Ascending aorta (tissue), 2 donors: ENCODE data around the gene PDLIM7. TPM values are rescaled to one million over a fixed set of nuclear protein-coding genes. Genes with fewer than 3 reads are reported as not detected.
A peak's percentile ranks its signal among the peaks of the same experiment; 100 is the strongest.

Source experiments
- DNase-seq, 2 donors: peaks; one replicate each; pipeline ENCODE4 v3.0.0-alpha.2; 2019; ENCODE audit warnings: low spot score in 2 of 2
- H3K27ac ChIP-seq, 2 donors: fragments of 200-600 bp; sonication (generic); one replicate each; pipeline ENCODE4 v1.5.1; 2016 to 2017; ENCODE audit warnings: mild to moderate bottlenecking in 1 of 2
- H3K27me3 ChIP-seq: fragments of 200-600 bp; sonication (generic); one replicate; pipeline ENCODE4 v1.5.1; 2017
- H3K36me3 ChIP-seq, 2 donors: fragments of 200-600 bp; sonication (generic); one replicate each; pipeline ENCODE4 v1.5.1; 2016
- H3K4me1 ChIP-seq, 2 donors: fragments of 200-600 bp; sonication (generic); one replicate each; pipeline ENCODE4 v1.5.1; 2016 to 2017; ENCODE audit warnings: mild to moderate bottlenecking in 1 of 2
- H3K4me3 ChIP-seq, 2 donors: fragments of 200-600 bp; sonication (generic); one replicate each; pipeline ENCODE4 v1.5.1; 2016 to 2017; ENCODE audit warnings: mild to moderate bottlenecking in 1 of 2
- H3K9me3 ChIP-seq, 2 donors: fragments of 200-600 bp; sonication (generic); one replicate each; pipeline ENCODE4 v1.5.1; 2016
- CTCF ChIP-seq, 3 experiments: fragments of 200-600 bp in 2 of 3; fragments of 450-650 bp in 1 of 3; sonication (generic) in 2 of 3; IDR thresholded peaks; one replicate each; pipeline ENCODE4 v1.5.1; 2016 to 2019; ENCODE audit warnings: antibody characterized with exemption in 3 of 3, mild to moderate bottlenecking in 1 of 3, moderate library complexity in 1 of 3
- intact Hi-C: fragments of 100-400 bp; cut with DNase I; formaldehyde crosslinking; loops from one replicate; pipeline ENCODE4 v1.15.1; 2023
- total RNA-seq: library from RNA; depleted of rRNA; stranded (reverse); fragments of >200 nt; gene quantifications from one replicate; pipeline ENCODE4 v1.1.0, GENCODE V29; 2016

Gene PDLIM7
- total RNA-seq, 1 donor from 2014 or later, result 1,082 TPM

DNA sequence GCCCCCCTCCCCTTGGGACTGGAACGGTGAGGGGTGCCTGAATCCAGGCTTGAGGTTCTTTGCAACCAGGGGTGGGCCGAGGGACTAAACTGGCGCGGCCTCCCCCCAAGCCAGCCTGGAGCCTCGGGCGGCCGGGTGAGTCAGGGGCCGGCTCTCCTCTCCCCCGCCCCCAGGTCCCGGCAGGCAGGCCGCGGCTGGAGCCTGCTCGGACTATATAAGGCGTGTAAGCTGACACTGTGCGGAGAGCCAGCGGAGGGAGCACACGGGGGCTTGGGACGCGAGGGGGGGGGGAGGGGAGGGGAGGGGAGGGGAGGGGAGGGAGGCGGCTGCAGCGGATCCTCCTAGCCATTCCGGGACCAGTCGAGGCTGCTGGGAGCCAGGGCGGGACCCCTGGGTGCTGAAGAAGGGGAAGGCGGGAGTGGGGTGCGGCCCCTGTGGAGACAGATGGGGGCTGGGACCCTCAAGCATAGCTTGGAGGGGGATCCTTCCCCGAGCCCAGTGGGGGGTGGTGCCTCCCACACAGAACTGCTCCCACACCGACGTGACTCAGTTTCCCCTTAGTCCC lies 595 bp downstream of the PDLIM7 start:
- peak; percentile 78 to 96 for DNase-seq
- H3K36me3 ChIP-seq, result peaks cover 16 to 29% of the 10 kb centered on the region in 2 donors
- no peak for TF ChIP-seq CTCF (IDR thresholded peaks at IDR 0.05)
- no peaks in the 10 kb centered on the region for H3K9me3 ChIP-seq
- H3K4me3 ChIP-seq, result peak overlapping the region; percentile 92 to 93
- H3K27ac ChIP-seq, result peak overlapping the region; percentile 96 to 99
- peaks cover 29 to 47% of the 10 kb centered on the region in 2 donors for H3K4me1 ChIP-seq
- intact Hi-C loops, result loop anchor here (1.0 to 5.0 kb wide), 4 partner anchors 20 to 185 kb away; partner anchors contain the start of genes GRK6 and MXD3
- H3K27me3 ChIP-seq, result no peaks in the 10 kb centered on the region

- DNase-seq, result no peak
- peak in 2 of 3 experiments; percentile 13 to 19 for TF ChIP-seq CTCF (IDR thresholded peaks at IDR 0.05)
- Histone ChIP-seq H3K36me3 (peaks cover 22 to 35% of the 10 kb centered on the region in 2 donors), H3K4me3 (peak overlapping the region; percentile 92 to 93), H3K4me1 (peaks cover 35 to 52% of the 10 kb centered on the region in 2 donors), H3K9me3 (no peaks in the 10 kb centered on the region), H3K27me3 (no peaks in the 10 kb centered on the region), H3K27ac (peak overlapping the region; percentile 96 to 99)
- intact Hi-C loops, result loop anchor here (2.0 to 5.0 kb wide), 2 partner anchors 51 to 184 kb away; partner anchors contain the start of gene MXD3
Observed at GRCh38 chr5:177496070-177496726, 1.2 kb downstream of the PDLIM7 start.

- peaks cover 30 to 42% of the 10 kb centered on the region in 2 donors for H3K36me3 ChIP-seq
- H3K27ac ChIP-seq, result peak overlapping the region; percentile 96 to 99
- peak overlapping the region; percentile 92 to 93 for H3K4me3 ChIP-seq
- no peaks in the 10 kb centered on the region for H3K9me3 ChIP-seq
- DNase-seq, result peak; percentile 85 to 96
- peak in 1 of 3 experiments; percentile 11 for TF ChIP-seq CTCF (IDR thresholded peaks at IDR 0.05)
- H3K27me3 ChIP-seq, result no peaks in the 10 kb centered on the region
- H3K4me1 ChIP-seq, result peaks cover 39 to 57% of the 10 kb centered on the region in 2 donors
- intact Hi-C loops, result loop anchor here (2.0 to 5.0 kb wide), 2 partner anchors 51 to 183 kb away; partner anchors contain the start of gene MXD3
Observed at GRCh38 chr5:177495243-177496060, 2.0 kb downstream of the PDLIM7 start.

- peak overlapping the region; percentile 96 to 99 for H3K27ac ChIP-seq
- peaks cover 39 to 64% of the 10 kb centered on the region in 2 donors for H3K4me1 ChIP-seq
- H3K27me3 ChIP-seq, result no peaks in the 10 kb centered on the region
- DNase-seq, result peak; percentile 74 to 95
- H3K36me3 ChIP-seq, result peaks cover 39 to 50% of the 10 kb centered on the region in 2 donors
- H3K4me3 ChIP-seq, result peak overlapping the region; percentile 31 to 92
- peak in 2 of 3 experiments; percentile 22 to 37 for TF ChIP-seq CTCF (IDR thresholded peaks at IDR 0.05)
- no peaks in the 10 kb centered on the region for H3K9me3 ChIP-seq
- intact Hi-C loops, result loop anchor here (1.0 to 5.0 kb wide), 3 partner anchors 15 to 182 kb away; partner anchors contain the start of gene MXD3
Observed at GRCh38 chr5:177494346-177495195, 2.8 kb downstream of the PDLIM7 start.
